Measurements from ENCODE around the gene BLOC1S4.

The BLOC1S4 gene

GRCh38 chr4:6689506-6689960, 26.4 kb upstream of the BLOC1S4 start:
- in situ Hi-C loops (cut with MboI; ENCODE audit: low sequenced_read_pairs), result no loop called here

GRCh38 chr4:6692379-6692778, 23.6 kb upstream of the BLOC1S4 start:
- in situ Hi-C loops (cut with MboI; ENCODE audit: low sequenced_read_pairs), result no loop called here

GRCh38 chr4:6692806-6693205, 23.2 kb upstream of the BLOC1S4 start:
- in situ Hi-C loops (cut with MboI; ENCODE audit: low sequenced_read_pairs), result no loop called here

- in situ Hi-C loops (cut with MboI; ENCODE audit: low sequenced_read_pairs), result no loop called here
These were observed 22.5 kb upstream of the BLOC1S4 start, which contains the start of gene S100P for GRCh38 chr4:6693231-6694176. TSS of gene S100P (plus strand) at chr4:6693878. CDS start at chr4:6693933, 55 bp downstream.

GRCh38 chr4:6694177-6694901, 21.6 kb upstream of the BLOC1S4 start:
- in situ Hi-C loops (cut with MboI; ENCODE audit: low sequenced_read_pairs), result no loop called here

GRCh38 chr4:6695660-6696610, 20.0 kb upstream of the BLOC1S4 start:
- in situ Hi-C loops (cut with MboI; ENCODE audit: low sequenced_read_pairs), result no loop called here

- in situ Hi-C loops (cut with MboI; ENCODE audit: low sequenced_read_pairs), result no loop called here
These were observed 19.4 kb upstream of the BLOC1S4 start for GRCh38 chr4:6696611-6697010.

- in situ Hi-C loops (cut with MboI; ENCODE audit: low sequenced_read_pairs), result no loop called here
These were observed 18.8 kb upstream of the BLOC1S4 start for GRCh38 chr4:6697131-6697530.

GRCh38 chr4:6699388-6699787, 16.6 kb upstream of the BLOC1S4 start:
- in situ Hi-C loops (cut with MboI; ENCODE audit: low sequenced_read_pairs), result no loop called here

GRCh38 chr4:6699903-6700302, 16.1 kb upstream of the BLOC1S4 start:
- in situ Hi-C loops (cut with MboI; ENCODE audit: low sequenced_read_pairs), result no loop called here

GRCh38 chr4:6701371-6701770, 14.6 kb upstream of the BLOC1S4 start:
- in situ Hi-C loops (cut with MboI; ENCODE audit: low sequenced_read_pairs), result no loop called here

GRCh38 chr4:6702761-6703160, 13.2 kb upstream of the BLOC1S4 start:
- in situ Hi-C loops (cut with MboI; ENCODE audit: low sequenced_read_pairs), result no loop called here

- in situ Hi-C loops (cut with MboI; ENCODE audit: low sequenced_read_pairs), result no loop called here
These were observed 12.2 kb upstream of the BLOC1S4 start for GRCh38 chr4:6703786-6704185.

- in situ Hi-C loops (cut with MboI; ENCODE audit: low sequenced_read_pairs), result no loop called here
These were observed 10.3 kb upstream of the BLOC1S4 start for GRCh38 chr4:6705646-6706045.

- in situ Hi-C loops (cut with MboI; ENCODE audit: low sequenced_read_pairs), result no loop called here
These were observed 9.8 kb upstream of the BLOC1S4 start for GRCh38 chr4:6706173-6706572.

- in situ Hi-C loops (cut with MboI; ENCODE audit: low sequenced_read_pairs), result no loop called here
These were observed 6.5 kb upstream of the BLOC1S4 start, which contains the start of gene MRFAP1L1 for GRCh38 chr4:6709230-6710114. TSS of gene MRFAP1L1 (minus strand) at chr4:6709865. CDS start at chr4:6709629, 236 bp downstream.

GRCh38 chr4:6710282-6710681, 5.7 kb upstream of the BLOC1S4 start:
- in situ Hi-C loops (cut with MboI; ENCODE audit: low sequenced_read_pairs), result no loop called here

GRCh38 chr4:6710996-6711395, 5.0 kb upstream of the BLOC1S4 start:
- in situ Hi-C loops (cut with MboI; ENCODE audit: low sequenced_read_pairs), result no loop called here

- in situ Hi-C loops (cut with MboI; ENCODE audit: low sequenced_read_pairs), result no loop called here
These were observed 1.0 kb upstream of the BLOC1S4 start for GRCh38 chr4:6714954-6715353.

- in situ Hi-C loops (cut with MboI; ENCODE audit: low sequenced_read_pairs), result no loop called here
These were observed 313 bp upstream of the BLOC1S4 start for GRCh38 chr4:6715704-6716017.
